ENCODE data around the gene B4GALNT3.

DNA sequence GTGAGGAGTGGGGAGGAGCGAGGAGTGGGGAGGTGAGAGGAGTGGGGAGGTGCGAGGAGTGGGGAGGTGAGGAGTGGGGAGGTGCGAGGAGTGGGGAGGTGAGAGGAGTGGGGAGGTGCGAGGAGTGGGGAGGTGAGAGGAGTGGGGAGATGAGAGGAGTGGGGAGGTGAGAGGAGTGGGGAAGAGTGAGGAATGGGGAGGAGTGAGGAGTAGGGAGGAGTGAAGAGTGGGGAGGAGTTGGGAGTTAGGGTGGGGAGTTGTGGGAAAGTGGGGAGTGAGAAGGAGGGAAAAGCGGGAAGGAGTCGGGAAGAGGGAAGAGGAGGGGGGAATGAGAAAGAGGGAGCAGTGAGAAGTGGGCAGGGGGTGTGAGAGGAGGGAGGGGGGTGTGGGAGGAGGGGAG, 86.1 kb downstream of the B4GALNT3 start:
- TF ChIP-seq SMC3 (IDR thresholded peaks at IDR 0.05; ENCODE audit: borderline replicate concordance, low read length) (no peak), NBN (IDR thresholded peaks at IDR 0.05) (no peak), DPF2 (IDR thresholded peaks at IDR 0.05) (no peak), CHD1 (IDR thresholded peaks at IDR 0.05; ENCODE audit: low read depth, low read length) (no peak), PML (IDR thresholded peaks at IDR 0.05; ENCODE audit: low read length) (no peak), POLR2A (IDR thresholded peaks at IDR 0.05; ENCODE audit: low read depth, low read length) (no peak), SIN3A (IDR thresholded peaks at IDR 0.05; ENCODE audit: low read depth, low read length) (no peak)
- TF ChIP-seq, protein P1, sequence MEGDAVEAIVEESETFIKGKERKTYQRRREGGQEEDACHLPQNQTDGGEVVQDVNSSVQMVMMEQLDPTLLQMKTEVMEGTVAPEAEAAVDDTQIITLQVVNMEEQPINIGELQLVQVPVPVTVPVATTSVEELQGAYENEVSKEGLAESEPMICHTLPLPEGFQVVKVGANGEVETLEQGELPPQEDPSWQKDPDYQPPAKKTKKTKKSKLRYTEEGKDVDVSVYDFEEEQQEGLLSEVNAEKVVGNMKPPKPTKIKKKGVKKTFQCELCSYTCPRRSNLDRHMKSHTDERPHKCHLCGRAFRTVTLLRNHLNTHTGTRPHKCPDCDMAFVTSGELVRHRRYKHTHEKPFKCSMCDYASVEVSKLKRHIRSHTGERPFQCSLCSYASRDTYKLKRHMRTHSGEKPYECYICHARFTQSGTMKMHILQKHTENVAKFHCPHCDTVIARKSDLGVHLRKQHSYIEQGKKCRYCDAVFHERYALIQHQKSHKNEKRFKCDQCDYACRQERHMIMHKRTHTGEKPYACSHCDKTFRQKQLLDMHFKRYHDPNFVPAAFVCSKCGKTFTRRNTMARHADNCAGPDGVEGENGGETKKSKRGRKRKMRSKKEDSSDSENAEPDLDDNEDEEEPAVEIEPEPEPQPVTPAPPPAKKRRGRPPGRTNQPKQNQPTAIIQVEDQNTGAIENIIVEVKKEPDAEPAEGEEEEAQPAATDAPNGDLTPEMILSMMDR (IDR thresholded peaks at IDR 0.05 in 2 of 3, conservative IDR thresholded peaks at IDR 0.05 in 1 of 3; ENCODE audit: control insufficient read depth in 2 of 3, extremely low read depth in 1 of 3, insufficient read depth in 1 of 3, low read depth in 3 of 3, low read length in 3 of 3): no peak

Measured in GM12878 (cell line).